HG03159 (cell line): ENCODE measurements around the gene TRIML1.

Experiments
- ATAC-seq: cut with Tn5 transposase; IDR thresholded peaks from one replicate; pipeline ENCODE4 v1.9.1; 2021; ENCODE audit warnings: mild to moderate bottlenecking, moderate library complexity; ENCODE audit not compliant: unreplicated experiment

Gene TRIML1

GRCh38 chr4:188139141-188139540, at the start of gene TRIML1:
TRIML1 (plus strand) TSS chr4:188139441; CDS start chr4:188139559, 118 bp downstream.
- no peak for ATAC-seq

- ATAC-seq: no peak
These were observed 46.4 kb upstream of the TRIML1 start for GRCh38 chr4:188092824-188093223.

GRCh38 chr4:188106454-188106853, 32.8 kb upstream of the TRIML1 start:
- no peak for ATAC-seq

- ATAC-seq: no peak
These were observed 31.1 kb upstream of the TRIML1 start for GRCh38 chr4:188107931-188108843.

- no peak for ATAC-seq
These were observed 30.0 kb upstream of the TRIML1 start, which contains the start of gene TRIML2 for GRCh38 chr4:188109157-188109755. TRIML2 (minus strand) TSS chr4:188109603; CDS start chr4:188105368, 4,235 bp downstream.

GRCh38 chr4:188110036-188110435, 29.2 kb upstream of the TRIML1 start:
- ATAC-seq: no peak

- ATAC-seq: no peak
These were observed 28.3 kb upstream of the TRIML1 start for GRCh38 chr4:188110741-188111471.

- ATAC-seq: no peak
These were observed 27.3 kb upstream of the TRIML1 start for GRCh38 chr4:188111955-188112354.

GRCh38 chr4:188113156-188113555, 26.1 kb upstream of the TRIML1 start:
- no peak for ATAC-seq

GRCh38 chr4:188117631-188118324, 21.5 kb upstream of the TRIML1 start:
- ATAC-seq: no peak

GRCh38 chr4:188121530-188121929, 17.7 kb upstream of the TRIML1 start:
- ATAC-seq: no peak

GRCh38 chr4:188127214-188127874, 11.9 kb upstream of the TRIML1 start:
- no peak for ATAC-seq

- no peak for ATAC-seq
These were observed 8.9 kb upstream of the TRIML1 start for GRCh38 chr4:188130355-188130754.

- ATAC-seq: no peak
These were observed 7.0 kb upstream of the TRIML1 start for GRCh38 chr4:188132232-188132631.

GRCh38 chr4:188138227-188138626, 1.0 kb upstream of the TRIML1 start:
- no peak for ATAC-seq

GRCh38 chr4:188139671-188140070, 430 bp downstream of the TRIML1 start:
- no peak for ATAC-seq

GRCh38 chr4:188143731-188144130, 4.5 kb downstream of the TRIML1 start:
- no peak for ATAC-seq

GRCh38 chr4:188145601-188146000, 6.4 kb downstream of the TRIML1 start:
- no peak for ATAC-seq

GRCh38 chr4:188146618-188147017, 7.4 kb downstream of the TRIML1 start:
- no peak for ATAC-seq

GRCh38 chr4:188147176-188147575, 7.9 kb downstream of the TRIML1 start:
- no peak for ATAC-seq
